ENCODE measurements around the gene FREM2.

FREM2 gene

DNA sequence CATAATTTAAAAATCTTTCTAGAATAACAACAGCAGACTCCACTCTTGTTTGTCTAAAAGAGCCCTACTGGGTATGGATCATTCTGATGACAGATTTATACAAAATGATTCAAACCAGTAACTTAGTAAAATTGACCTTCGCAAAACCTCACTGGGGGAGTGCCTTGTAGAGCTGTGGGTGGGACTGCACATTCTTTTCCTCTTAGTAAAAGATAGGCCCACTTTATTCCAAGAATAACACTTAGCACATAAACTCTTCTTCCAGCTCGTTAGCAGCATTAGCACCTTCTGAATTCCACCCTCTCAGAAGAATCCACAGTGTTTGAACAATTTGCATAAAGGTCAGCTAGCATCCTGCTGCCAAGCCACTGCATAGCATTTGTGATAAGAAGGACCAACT lies 196.9 kb downstream of the FREM2 start:
- in situ Hi-C loops (cut with HindIII; ENCODE audit: low sequenced_read_pairs) = no loop called here

DNA sequence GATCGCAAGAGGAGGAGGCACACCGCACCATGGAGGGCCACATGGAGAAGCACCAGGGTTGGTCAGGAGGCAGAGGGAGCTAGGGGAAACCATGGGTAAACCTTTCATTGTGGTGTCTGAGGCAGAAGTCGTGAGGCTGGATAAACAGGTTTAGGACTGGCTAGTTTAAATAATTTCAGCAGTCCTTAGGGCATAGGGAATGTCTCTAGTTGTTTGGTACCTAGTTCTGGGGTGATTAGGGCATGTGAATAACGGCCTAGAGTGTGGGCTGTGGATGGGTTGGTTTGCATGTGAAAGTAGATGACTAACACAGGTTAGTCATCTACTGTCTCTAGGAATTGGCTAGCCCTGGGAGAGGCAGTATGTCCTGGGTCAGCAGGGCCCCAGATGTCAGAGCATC lies 201.4 kb downstream of the FREM2 start:
- in situ Hi-C loops (cut with HindIII; ENCODE audit: low sequenced_read_pairs) = no loop called here

DNA sequence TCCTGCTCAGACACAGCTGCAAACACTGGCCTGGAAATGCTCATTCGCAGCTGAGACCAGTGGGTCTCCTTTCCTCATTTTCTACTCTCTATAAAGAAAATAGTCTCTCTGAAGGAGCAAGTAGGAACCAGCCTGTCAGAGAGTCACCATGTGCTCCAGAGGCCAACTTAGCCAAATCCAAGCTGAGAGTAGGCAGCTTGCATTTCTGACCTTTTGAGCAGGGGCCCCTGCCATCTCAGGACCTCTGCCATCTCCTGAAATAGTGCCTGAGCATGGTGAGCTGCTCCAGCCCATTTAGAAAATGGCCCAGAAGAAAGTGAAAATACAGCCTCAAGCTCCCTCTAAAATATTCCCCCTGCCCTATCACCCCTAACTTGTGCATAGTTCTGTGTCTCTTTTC lies 208.2 kb downstream of the FREM2 start:
- in situ Hi-C loops (cut with HindIII; ENCODE audit: low sequenced_read_pairs) = no loop called here

DNA sequence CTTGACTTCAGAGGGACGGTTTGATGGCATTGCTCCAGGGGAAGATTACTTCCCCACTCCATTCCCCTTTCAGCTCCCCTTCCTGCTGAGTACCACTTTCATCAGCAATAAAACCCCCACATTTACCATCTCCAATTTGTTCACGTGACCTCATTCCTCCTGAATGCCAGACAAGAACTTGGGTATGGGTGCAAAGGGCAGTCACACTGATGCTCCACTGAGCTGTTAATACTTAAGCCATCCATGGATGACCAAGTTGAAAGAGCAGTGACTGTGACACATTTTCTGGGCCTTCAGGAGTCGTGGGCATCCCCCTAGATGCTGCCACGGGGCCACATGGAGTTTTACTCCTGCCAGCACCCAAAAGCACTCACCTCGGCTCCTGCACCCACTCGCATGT lies 210.6 kb downstream of the FREM2 start:
- in situ Hi-C loops (cut with HindIII; ENCODE audit: low sequenced_read_pairs) = no loop called here

DNA sequence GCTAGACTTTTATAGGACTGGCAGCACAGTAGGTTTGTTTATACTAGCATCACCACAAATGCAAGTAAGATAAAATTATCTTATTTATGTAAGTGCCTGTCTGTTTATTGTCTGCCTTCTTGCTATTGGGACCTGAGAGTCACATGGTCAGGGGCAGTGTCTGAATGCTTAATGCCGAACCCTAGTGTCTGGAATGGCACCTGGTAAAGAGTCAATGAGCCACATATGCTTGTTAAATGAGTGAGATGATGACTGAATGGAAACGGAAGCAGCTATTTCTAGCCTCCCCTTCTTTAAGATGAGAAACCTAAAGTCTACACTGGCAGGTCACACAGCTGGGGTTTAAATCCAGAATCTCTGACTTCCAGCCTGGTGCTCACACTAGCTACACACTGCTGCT lies 211.6 kb downstream of the FREM2 start:
- in situ Hi-C loops (cut with HindIII; ENCODE audit: low sequenced_read_pairs) = no loop called here

DNA sequence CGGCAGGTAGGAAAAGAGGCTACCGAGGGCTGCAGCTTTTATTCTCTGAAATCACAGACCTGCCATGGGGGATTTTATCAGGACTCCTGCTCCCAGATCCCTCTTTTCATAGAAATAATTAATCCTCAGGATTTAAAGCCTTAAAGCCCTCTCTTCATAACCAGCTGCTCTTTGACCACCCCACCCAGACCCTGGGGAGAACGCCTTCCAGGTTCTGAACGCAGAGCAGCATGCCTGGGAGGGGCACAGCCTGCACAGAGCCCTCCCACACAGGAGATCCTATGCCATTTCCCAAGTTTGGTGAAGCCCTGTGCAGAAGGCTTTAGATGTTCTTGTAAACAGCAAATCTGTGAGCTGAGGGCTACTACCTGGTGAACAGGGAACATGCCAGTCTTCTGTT lies 212.7 kb downstream of the FREM2 start:
- in situ Hi-C loops (cut with HindIII; ENCODE audit: low sequenced_read_pairs) = no loop called here

DNA sequence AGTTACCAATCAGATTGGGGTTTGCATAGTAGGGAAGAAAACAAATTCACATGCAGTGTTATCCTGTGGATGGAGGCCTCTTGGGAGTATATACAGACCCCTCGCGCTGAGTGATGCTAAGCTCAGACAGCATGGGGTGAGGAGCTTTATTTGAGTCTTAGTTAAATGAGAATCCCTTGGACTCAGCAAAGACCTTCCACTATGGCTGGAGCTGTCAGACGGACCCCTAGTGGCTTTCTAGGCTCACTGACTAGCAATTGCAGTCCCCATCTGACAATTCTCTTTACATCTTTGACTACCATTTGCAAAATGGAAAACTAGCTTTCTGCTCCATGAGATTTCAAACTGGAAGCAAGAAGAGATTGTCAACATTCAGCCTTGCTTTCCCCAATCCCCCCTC lies 213.3 kb downstream of the FREM2 start:
- in situ Hi-C loops (cut with HindIII; ENCODE audit: low sequenced_read_pairs) = no loop called here

DNA sequence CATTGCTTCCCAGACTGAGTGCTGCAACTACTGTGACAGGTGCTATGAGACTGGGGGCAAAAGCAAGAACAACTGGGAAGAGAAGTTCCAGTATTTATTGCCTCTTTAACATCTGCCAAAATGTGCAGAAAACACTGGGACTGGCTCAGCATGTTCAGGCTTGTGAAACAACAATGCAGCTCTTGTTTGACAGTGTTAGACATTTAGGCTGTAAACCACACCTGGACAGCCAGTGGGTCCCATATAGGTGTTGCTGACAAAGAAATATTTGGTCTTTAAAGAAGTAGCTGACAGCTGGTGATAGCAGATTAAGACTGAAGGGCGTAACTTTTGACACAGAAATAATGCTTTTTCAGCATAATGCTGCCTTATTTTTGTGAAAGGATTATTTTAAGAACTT lies 215.7 kb downstream of the FREM2 start:
- in situ Hi-C loops (cut with HindIII; ENCODE audit: low sequenced_read_pairs) = no loop called here

DNA sequence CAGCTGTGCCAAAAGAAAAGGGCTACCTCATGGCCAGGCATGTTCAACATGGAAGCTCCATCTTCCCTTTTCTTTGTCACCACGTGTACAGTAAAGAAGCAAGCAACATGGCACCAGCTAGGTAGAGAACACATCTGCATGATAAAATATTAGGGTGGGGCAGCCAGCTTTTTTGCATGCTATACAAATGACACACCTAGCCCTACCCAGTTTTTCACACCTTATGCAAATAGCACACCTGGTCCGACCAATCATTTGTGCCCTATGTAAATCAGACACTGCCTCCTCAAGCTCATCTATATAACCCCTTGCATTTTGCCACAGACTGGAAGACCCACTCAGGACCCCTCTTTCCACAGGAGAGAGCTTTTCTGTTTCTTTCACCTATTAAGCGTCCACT lies 218.2 kb downstream of the FREM2 start:
- in situ Hi-C loops (cut with HindIII; ENCODE audit: low sequenced_read_pairs) = no loop called here

DNA sequence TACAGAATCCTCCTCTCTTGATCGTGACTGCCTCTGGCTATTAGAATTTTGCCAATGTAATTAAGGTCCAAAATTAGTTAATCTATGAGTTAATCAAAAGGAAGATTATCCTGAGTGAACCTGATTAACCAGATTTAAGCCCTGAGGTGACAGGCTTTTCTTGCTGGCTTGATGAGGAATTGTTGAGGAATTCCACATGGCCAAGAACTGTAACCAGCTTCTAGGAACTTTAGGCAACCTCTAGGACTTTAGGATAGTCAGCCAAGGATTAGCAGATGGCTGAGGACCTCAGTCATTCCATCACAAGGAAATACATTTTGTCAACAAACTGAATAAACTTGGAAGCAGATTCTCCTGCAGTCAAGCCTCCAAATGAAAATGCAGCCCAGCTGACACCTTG lies 219.0 kb downstream of the FREM2 start:
- in situ Hi-C loops (cut with HindIII; ENCODE audit: low sequenced_read_pairs) = no loop called here

DNA sequence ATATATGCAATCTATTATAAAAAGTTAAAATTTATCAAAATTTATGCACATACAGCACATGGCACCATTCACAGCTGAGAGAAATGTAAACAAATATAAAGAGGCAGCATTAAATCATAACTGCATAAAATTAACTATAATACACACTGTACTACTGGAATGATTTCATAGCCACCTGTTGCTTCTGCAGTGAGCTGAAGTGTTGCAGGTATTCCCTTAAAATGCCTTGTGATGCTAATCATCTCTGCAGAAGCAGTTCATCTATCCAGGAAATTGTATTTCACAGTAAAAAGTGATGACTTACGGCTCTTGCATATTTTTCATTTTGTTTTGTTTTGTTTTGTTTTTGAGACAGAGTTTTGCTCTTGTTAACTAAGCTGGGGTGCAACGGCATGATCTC lies 221.7 kb downstream of the FREM2 start:
- in situ Hi-C loops (cut with HindIII; ENCODE audit: low sequenced_read_pairs) = no loop called here

DNA sequence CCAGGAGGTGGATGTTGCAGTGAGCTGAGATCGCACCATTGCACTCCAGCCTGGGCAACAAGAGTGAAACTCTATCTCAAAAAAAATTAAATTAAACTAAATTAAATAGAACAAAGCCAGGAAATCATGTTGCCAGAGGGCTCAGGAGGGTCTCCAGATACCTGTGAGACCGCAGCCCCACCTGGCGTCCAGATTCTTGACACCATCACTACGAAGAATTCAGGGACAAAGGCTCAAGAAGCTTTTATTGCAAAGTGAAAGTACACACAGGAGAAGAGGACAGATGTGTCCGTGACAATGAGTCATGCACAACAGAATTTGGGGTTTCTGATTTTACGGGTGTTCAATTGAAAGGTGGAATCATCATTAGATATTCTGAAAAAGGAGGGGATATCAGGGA lies 227.2 kb downstream of the FREM2 start:
- in situ Hi-C loops (cut with HindIII; ENCODE audit: low sequenced_read_pairs) = no loop called here

DNA sequence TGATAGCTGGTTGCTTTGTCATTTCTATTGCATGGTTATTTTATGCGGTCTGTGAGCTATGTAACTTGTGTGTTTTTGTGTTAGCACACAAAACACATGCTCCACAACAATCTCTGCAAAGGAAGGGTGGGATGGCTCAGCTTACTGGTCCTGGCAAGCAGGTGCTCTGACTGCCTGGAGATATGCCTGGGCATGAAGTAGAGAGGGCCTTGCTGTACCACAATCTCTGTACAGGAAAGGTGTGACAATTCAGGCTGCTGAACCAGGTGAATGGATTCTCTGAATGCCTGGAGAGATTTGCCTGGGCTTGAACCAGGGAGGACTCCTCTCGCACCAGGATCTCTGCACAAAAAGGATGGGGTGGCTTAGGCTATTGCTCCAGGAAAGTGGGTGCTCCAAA lies 234.2 kb downstream of the FREM2 start:
- in situ Hi-C loops (cut with HindIII; ENCODE audit: low sequenced_read_pairs) = no loop called here

DNA sequence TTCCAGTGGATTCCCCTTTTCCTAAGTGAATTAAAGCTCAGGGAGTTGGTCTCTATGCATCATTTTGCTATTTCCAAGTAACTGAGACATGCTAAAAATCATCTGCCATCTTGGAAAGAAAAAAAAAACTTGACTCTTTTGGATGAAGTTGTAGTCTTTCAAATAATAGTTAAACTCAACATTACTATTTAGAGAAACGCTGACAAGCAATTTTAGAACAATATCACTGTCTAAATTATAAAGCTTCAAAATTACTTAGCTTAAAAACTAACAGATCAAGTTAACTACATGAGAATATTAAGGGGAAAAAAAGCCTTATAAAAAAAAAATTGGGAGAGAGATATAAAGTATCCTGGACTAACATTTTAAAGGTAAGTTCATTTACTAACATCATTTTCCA lies 235.3 kb downstream of the FREM2 start:
- in situ Hi-C loops (cut with HindIII; ENCODE audit: low sequenced_read_pairs) = no loop called here

DNA sequence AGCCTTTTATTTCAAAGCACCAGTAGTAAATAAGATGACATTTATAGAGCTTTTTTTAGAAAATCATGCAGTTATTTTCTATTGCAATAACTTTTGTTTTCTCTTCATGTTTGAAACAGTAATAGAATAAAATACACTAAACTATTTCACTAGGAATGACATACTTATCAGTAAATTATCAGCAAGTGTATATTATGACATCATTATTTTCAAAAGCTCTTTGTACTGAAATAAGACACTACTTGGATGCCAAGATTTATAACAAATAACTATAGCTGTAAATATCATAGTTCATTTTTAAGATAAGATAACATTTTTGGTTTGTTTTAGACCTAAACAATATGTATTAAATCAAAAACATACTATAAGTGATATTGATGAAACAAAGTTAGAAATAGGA lies 246.9 kb downstream of the FREM2 start:
- in situ Hi-C loops (cut with HindIII; ENCODE audit: low sequenced_read_pairs) = no loop called here

All from endothelial cell of hepatic sinusoid (primary cell).